Measurements from ENCODE around the gene PYGO2.

Gene PYGO2

GRCh38 chr1:154961207-154962155, at the start of gene PYGO2:
TSS of gene PYGO2 (minus strand) at chr1:154961782. CDS start at chr1:154961576, 206 bp downstream.
- DNase-seq, result peak; percentile 69 to 76

- no peak for DNase-seq
These were observed 49.4 kb upstream of the PYGO2 start for GRCh38 chr1:155011004-155011416.

GRCh38 chr1:155010211-155010918, 48.8 kb upstream of the PYGO2 start:
- peak; percentile 42 to 47 for DNase-seq

GRCh38 chr1:155009742-155010141, 48.2 kb upstream of the PYGO2 start:
- DNase-seq, result no peak

- DNase-seq, result no peak
These were observed 47.7 kb upstream of the PYGO2 start for GRCh38 chr1:155009221-155009711.

- DNase-seq, result no peak
These were observed 46.7 kb upstream of the PYGO2 start for GRCh38 chr1:155008015-155008941.

- DNase-seq, result no peak
These were observed 45.8 kb upstream of the PYGO2 start for GRCh38 chr1:155007251-155007828.

- peak; percentile 79 to 85 for DNase-seq
These were observed 45.1 kb upstream of the PYGO2 start for GRCh38 chr1:155006601-155007101.

GRCh38 chr1:155005076-155006011, 43.8 kb upstream of the PYGO2 start:
- no peak for DNase-seq

- no peak for DNase-seq
These were observed 42.9 kb upstream of the PYGO2 start for GRCh38 chr1:155004352-155005075.

GRCh38 chr1:155003766-155004351, 42.3 kb upstream of the PYGO2 start:
- DNase-seq, result no peak

- peak in 1 of 2 experiments; percentile 32 for DNase-seq
These were observed 41.7 kb upstream of the PYGO2 start for GRCh38 chr1:155003227-155003765.

GRCh38 chr1:155002464-155003226, 41.1 kb upstream of the PYGO2 start, which contains the start of gene ZBTB7B:
TSS of gene ZBTB7B (plus strand) at chr1:155002802. CDS start at chr1:155014661, 11,859 bp downstream.
- peak; percentile 85 to 88 for DNase-seq

- peak; percentile 98 to 99 for DNase-seq
These were observed 40.3 kb upstream of the PYGO2 start for GRCh38 chr1:155001675-155002463.

GRCh38 chr1:155001425-155001674, 39.8 kb upstream of the PYGO2 start:
- peak in 1 of 2 experiments; percentile 62 for DNase-seq

GRCh38 chr1:155000726-155001424, 39.3 kb upstream of the PYGO2 start:
- peak; percentile 91 to 92 for DNase-seq

GRCh38 chr1:155000411-155000725, 38.8 kb upstream of the PYGO2 start:
- DNase-seq, result no peak
